SJCRH30 (cell line): ENCODE results near the gene LYVE1. TPM values are rescaled to one million over a fixed set of nuclear protein-coding genes. Genes with fewer than 3 reads are reported as not detected.
"Not testable (repeated sequence)": the region's sequence is repeated elsewhere in the genome, so short reads cannot be mapped to it uniquely, and the experiment has no call there.

ENCODE experiments used
- DNase-seq, 2 experiments: peaks; one replicate each; pipeline ENCODE4 v3.0.0-alpha.2; 2015 to 2020
- H3K27ac ChIP-seq: fragments of 250-450 bp; sonication (Bioruptor Pico); 2 replicates; pipeline ENCODE4 v1.5.1; 2020; ENCODE audit warnings: mild to moderate bottlenecking, moderate library complexity
- H3K27me3 ChIP-seq: fragments of 250-450 bp; sonication (Bioruptor Pico); 2 replicates; pipeline ENCODE4 v1.5.1; 2020; ENCODE audit warnings: mild to moderate bottlenecking, moderate library complexity
- H3K36me3 ChIP-seq: fragments of 250-450 bp; sonication (Bioruptor Pico); 2 replicates; pipeline ENCODE4 v1.5.1; 2020; ENCODE audit warnings: mild to moderate bottlenecking, moderate library complexity
- H3K4me1 ChIP-seq: fragments of 250-450 bp; sonication (Bioruptor Pico); 2 replicates; pipeline ENCODE4 v1.5.1; 2020; ENCODE audit warnings: mild to moderate bottlenecking, moderate library complexity
- H3K4me3 ChIP-seq: fragments of 250-450 bp; sonication (Bioruptor Pico); 2 replicates; pipeline ENCODE4 v1.5.1; 2020; ENCODE audit warnings: mild to moderate bottlenecking, moderate library complexity
- H3K9me3 ChIP-seq: fragments of 250-450 bp; sonication (Bioruptor Pico); replicated peaks from 2 replicates; pipeline ENCODE4 v1.5.1; 2020; ENCODE audit warnings: mild to moderate bottlenecking, moderate library complexity
- total RNA-seq: library from RNA; depleted of rRNA; stranded (reverse); fragments of >200 nt; shearing (Covaris generic); gene quantifications from 2 replicates; pipeline ENCODE4 v1.2.3, GENCODE V29; 2014

The LYVE1 gene
- total RNA-seq, 1 experiment from 2014 or later = not detected

- H3K4me1 ChIP-seq = peaks cover 21% of the 10 kb centered on the region
- no peaks in the 10 kb centered on the region for H3K27me3 ChIP-seq
- H3K4me3 ChIP-seq = no peak overlapping the region
- H3K9me3 ChIP-seq = no peaks in the 10 kb centered on the region
- DNase-seq = peak; percentile 55 to 68
- H3K27ac ChIP-seq = no peak overlapping the region
- H3K36me3 ChIP-seq = no peaks in the 10 kb centered on the region
Measured at GRCh38 chr11:10600570-10601248, 32.2 kb upstream of the LYVE1 start.

DNA sequence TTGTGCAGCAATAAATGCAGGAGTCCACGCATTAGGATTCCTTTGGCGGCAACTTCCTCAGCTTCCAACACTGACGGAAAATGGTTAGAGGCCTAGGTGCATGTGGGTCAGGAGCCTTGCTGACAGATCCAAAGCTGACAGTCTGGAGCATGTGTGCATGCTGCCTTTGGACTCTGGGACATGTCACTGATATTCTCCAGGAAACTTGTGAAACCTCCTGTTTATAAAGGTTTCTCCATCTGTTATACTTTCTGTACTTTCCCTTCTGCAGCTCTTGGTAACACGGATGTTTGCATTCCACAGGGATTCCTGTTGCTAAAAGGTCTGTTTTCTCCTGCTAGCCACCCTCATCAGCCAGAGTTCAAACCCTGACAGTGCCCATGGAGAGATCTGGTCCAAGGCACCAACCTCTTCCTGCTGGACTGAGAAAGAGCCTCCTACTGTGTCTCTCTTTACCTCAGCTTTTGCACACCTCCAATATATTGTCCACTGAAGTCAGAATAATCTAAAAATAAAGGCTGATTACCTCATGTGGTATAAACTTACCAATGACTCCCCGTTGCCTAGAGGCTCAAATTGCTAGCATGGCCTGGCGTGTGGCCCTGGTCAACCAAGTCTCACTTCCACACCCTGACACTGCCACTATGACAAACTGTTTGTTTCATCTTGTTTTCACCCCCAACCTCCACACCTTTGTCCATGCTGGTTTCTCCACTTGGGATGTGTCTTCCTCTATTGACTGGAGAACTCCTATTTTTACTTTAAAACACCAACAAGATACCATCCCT, 31.1 kb upstream of the LYVE1 start:
- Histone ChIP-seq H3K36me3 (no peaks in the 10 kb centered on the region), H3K4me1 (peaks cover 21% of the 10 kb centered on the region), H3K27ac (no peak overlapping the region), H3K4me3 (no peak overlapping the region), H3K27me3 (no peaks in the 10 kb centered on the region), H3K9me3 (no peaks in the 10 kb centered on the region)
- no peak for DNase-seq

- Histone ChIP-seq H3K9me3 (no peaks in the 10 kb centered on the region), H3K4me3 (no peak overlapping the region), H3K27ac (no peak overlapping the region), H3K4me1 (peaks cover 16% of the 10 kb centered on the region), H3K36me3 (no peaks in the 10 kb centered on the region), H3K27me3 (no peaks in the 10 kb centered on the region)
- no peak for DNase-seq
Measured at GRCh38 chr11:10598816-10599215, 30.4 kb upstream of the LYVE1 start.

GRCh38 chr11:10597877-10598351, 29.4 kb upstream of the LYVE1 start:
- DNase-seq = no peak

GRCh38 chr11:10595840-10596239, 27.4 kb upstream of the LYVE1 start:
- H3K4me3 ChIP-seq, H3K27ac ChIP-seq, H3K36me3 ChIP-seq, H3K9me3 ChIP-seq, DNase-seq, H3K27me3 ChIP-seq: not testable (repeated sequence)
- peaks cover 20% of the 10 kb centered on the region for H3K4me1 ChIP-seq

More at GRCh38 chr11:10597877-10598351, 29.4 kb upstream of the LYVE1 start:
- peaks cover 16% of the 10 kb centered on the region for H3K4me1 ChIP-seq
- H3K27me3 ChIP-seq = no peaks in the 10 kb centered on the region
- H3K9me3 ChIP-seq = no peaks in the 10 kb centered on the region
- no peaks in the 10 kb centered on the region for H3K36me3 ChIP-seq
- no peak overlapping the region for H3K27ac ChIP-seq
- no peak overlapping the region for H3K4me3 ChIP-seq

DNA sequence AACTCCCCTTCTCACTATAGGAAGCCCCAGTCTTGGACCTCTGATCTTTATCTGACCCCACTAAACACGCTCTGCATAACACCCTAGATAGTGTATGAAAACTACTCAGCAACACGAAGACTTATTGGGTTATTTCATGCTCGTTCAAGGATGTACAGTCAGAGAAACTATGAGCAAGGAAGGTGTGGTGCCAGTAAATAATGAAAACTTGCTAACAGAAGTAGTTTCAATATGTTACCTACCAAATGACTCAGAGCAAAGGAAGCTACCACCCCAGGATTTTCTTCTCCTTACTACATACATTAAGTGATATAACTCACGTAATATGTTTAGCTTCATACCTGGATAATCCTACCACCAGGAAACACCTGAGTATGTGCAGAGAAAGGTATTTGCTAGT, 25.9 kb upstream of the LYVE1 start:
- Histone ChIP-seq H3K9me3 (no peaks in the 10 kb centered on the region), H3K27ac (no peak overlapping the region), H3K4me1 (peaks cover 7% of the 10 kb centered on the region), H3K27me3 (no peaks in the 10 kb centered on the region), H3K4me3 (no peak overlapping the region), H3K36me3 (no peaks in the 10 kb centered on the region)
- DNase-seq = no peak

- no peaks in the 10 kb centered on the region for H3K27me3 ChIP-seq
- peak in 1 of 2 experiments; percentile 17 for DNase-seq
- no peaks in the 10 kb centered on the region for H3K9me3 ChIP-seq
- no peaks in the 10 kb centered on the region for H3K36me3 ChIP-seq
- peaks cover 7% of the 10 kb centered on the region; the same call in 1 of the 2 replicates for H3K4me1 ChIP-seq
- no peak overlapping the region for H3K27ac ChIP-seq
- H3K4me3 ChIP-seq = no peak overlapping the region
Measured at GRCh38 chr11:10592331-10592730, 23.9 kb upstream of the LYVE1 start.

DNA sequence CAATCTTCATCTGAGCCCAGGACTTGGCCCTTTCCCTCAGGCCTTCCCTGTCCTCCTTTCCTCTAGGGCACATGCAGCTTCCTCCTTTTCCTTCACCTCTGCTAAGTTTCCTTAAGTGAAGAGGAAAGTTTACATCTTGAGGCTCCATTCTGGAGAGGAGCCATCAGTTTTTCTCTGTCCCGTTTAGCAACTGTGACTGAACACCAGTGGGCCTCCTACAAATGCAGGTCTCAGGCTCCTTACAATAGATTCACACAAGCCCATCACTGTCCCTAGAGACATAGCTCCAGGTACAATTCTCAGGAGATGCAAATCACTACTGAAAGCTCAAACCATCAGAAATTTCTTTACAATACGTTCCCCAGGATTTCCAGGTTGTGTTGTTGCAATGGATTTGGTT, 23.3 kb upstream of the LYVE1 start:
- Histone ChIP-seq H3K4me3 (no peak overlapping the region), H3K36me3 (no peaks in the 10 kb centered on the region), H3K9me3 (no peaks in the 10 kb centered on the region), H3K4me1 (peaks cover 7% of the 10 kb centered on the region; the same call in 1 of the 2 replicates), H3K27ac (no peak overlapping the region), H3K27me3 (no peaks in the 10 kb centered on the region)
- DNase-seq = no peak

DNA sequence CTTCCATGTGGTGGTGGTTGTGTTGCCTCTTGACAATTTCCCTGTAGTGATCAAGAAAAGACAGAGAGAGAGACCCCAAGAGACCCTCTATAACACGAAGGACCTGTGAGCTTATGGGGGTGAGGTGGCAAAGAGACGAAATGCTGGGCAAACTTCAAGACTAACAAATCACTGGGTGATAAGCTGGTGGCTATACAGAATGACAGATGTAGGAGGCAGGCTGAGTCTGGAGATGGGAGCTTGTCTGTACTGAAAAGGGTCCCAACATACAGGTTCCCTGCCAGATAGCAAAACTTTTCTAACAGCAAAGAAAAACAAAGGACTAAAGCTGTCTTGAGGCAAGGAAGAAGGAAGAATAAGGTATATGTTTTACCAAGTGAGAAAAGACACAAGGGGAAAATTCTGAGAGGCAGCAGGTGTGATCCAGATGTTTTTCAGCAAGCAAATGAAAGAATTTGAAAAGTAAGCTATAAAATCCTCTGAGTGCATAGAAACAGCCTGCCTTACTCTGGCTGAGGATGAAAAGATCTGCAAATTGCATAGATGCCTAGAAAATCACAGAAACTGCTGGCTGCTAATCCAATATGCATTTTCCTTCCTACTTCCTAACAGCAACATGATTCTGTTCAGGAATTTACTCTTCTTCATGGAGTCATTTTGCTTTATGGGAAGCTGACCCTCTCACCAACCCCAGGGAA, 21.9 kb upstream of the LYVE1 start:
- H3K4me3 ChIP-seq = no peak overlapping the region
- no peaks in the 10 kb centered on the region for H3K27me3 ChIP-seq
- no peaks in the 10 kb centered on the region for H3K9me3 ChIP-seq
- no peak for DNase-seq
- no peaks in the 10 kb centered on the region for H3K36me3 ChIP-seq
- no peak overlapping the region for H3K27ac ChIP-seq
- peaks cover 7% of the 10 kb centered on the region; the same call in 1 of the 2 replicates for H3K4me1 ChIP-seq

- DNase-seq = no peak
Measured at GRCh38 chr11:10588904-10589303, 20.4 kb upstream of the LYVE1 start.

DNA sequence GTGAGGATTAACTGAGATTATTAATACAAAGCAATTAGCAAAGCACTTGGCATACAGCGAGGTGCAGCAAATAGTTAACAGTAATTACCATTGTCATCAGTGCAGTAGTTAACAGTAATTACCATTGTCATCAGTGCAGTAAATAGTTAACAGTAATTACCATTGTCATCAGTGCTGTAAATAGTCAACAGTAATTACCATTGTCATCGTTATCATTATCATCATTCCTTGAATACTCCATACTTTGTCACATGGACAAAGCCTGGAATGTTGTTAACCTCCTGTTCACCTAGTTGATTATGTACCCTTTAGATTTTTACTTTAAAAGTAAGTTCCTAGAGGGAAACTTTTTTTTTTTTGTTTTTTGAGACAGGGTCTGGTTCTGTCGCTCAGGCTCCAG, 19.5 kb upstream of the LYVE1 start:
- DNase-seq = no peak
- H3K27ac ChIP-seq = no peak overlapping the region
- peaks cover 18% of the 10 kb centered on the region for H3K4me1 ChIP-seq
- no peak overlapping the region for H3K4me3 ChIP-seq
- H3K9me3 ChIP-seq = no peaks in the 10 kb centered on the region
- H3K36me3 ChIP-seq = no peaks in the 10 kb centered on the region
- H3K27me3 ChIP-seq = no peaks in the 10 kb centered on the region

More at GRCh38 chr11:10588904-10589303, 20.4 kb upstream of the LYVE1 start:
- H3K27ac ChIP-seq = no peak overlapping the region
- peaks cover 14% of the 10 kb centered on the region for H3K4me1 ChIP-seq
- no peaks in the 10 kb centered on the region for H3K36me3 ChIP-seq
- no peak overlapping the region for H3K4me3 ChIP-seq
- no peaks in the 10 kb centered on the region for H3K9me3 ChIP-seq
- H3K27me3 ChIP-seq = no peaks in the 10 kb centered on the region

DNA sequence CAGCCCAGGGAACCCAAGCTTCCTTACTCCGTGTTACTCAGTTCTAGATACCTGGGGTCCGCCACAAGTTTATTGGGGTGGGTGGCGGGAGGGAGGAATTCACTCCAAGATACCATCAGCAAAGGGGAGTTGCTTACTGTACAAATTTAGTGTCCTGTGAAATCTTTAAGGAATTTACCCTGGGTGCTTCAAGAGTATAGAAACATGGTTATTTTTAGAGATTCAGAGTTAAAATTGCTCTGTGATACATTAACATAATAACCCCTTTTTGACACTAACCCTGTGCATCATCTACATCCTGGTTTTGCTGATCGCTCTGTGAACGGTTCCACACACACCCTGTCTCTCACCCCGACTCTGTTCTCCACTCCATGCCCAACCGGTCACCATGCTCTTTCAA, 18.9 kb upstream of the LYVE1 start:
- Histone ChIP-seq H3K36me3 (no peaks in the 10 kb centered on the region), H3K9me3 (no peaks in the 10 kb centered on the region), H3K27ac (no peak overlapping the region), H3K4me3 (no peak overlapping the region), H3K4me1 (peaks cover 15% of the 10 kb centered on the region), H3K27me3 (no peaks in the 10 kb centered on the region)
- DNase-seq = no peak

DNA sequence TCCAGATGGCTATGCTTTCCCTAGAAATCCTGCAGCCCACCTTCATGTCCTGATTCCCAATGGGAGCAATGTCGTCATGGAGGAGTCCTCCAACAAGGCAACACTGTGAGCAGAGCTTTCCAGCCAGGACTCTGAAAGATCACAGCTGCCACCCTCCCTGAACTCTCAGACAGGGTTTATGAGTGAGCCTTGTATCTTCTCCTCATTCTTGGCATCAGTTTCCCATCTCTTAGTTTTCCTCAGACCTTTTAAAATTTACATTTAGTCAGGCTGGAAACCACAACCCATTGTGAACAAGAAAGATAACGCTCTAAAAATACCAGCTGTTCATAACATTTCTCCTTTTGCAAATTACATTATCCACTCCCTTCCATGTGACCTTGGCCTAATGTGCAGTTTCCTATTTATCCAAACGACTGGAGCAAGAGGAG, 15.6 kb upstream of the LYVE1 start:
- H3K36me3 ChIP-seq = no peaks in the 10 kb centered on the region
- H3K4me1 ChIP-seq = peaks cover 11% of the 10 kb centered on the region
- no peaks in the 10 kb centered on the region for H3K27me3 ChIP-seq
- no peaks in the 10 kb centered on the region for H3K9me3 ChIP-seq
- H3K27ac ChIP-seq = no peak overlapping the region; the same call in 1 of the 2 replicates
- DNase-seq = peak; percentile 44 to 55
- H3K4me3 ChIP-seq = no peak overlapping the region

DNA sequence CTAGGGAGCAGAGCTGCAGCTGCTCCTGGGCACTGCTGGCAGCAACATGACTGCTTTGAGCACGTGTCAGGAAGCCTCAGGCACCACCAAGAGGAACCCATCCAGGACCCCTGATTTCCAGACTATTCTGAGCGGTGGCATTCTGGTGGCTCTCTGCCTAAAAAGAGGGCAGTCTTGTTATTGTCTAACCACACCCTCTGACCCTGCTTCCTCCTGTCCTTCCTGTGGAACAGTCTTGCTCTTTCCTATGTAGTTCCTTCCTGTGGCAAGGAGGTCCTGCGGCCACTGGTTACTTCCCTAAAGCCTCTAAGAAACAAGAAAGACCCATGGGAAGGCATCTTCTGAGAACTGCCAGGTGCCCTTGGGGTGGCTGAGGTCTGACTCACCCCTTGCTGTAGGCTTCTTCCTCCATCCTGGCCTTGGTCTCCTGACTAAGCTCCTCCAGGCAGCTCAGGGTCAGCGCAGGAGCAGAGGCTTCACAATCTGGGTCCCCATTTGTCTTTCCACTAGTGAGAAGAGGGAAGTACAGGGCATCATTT, 13.1 kb upstream of the LYVE1 start:
- no peak overlapping the region for H3K4me3 ChIP-seq
- peaks cover 11% of the 10 kb centered on the region for H3K4me1 ChIP-seq
- H3K27ac ChIP-seq = no peak overlapping the region
- no peaks in the 10 kb centered on the region for H3K27me3 ChIP-seq
- H3K9me3 ChIP-seq = no peaks in the 10 kb centered on the region
- no peak for DNase-seq
- H3K36me3 ChIP-seq = no peaks in the 10 kb centered on the region

DNA sequence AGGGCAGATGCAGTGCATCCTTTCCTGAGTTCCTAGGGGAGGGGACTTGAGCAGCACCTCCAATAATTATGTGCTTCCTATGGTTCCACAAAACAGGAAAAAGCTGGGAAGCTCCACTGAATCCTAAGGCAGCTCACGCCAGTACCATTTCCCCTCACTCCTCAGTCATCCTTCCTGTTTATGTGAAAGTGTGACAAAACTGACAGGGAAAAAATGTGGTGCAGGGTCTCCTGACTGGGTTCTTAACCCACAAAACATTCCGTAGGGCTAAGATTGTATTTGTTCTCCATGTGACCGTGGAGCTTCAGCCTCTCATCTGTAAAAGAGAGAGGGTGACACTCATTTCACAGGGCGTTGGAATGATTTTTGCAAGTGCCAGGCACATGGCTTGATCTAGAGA, 12.2 kb upstream of the LYVE1 start:
- no peak for DNase-seq
- Histone ChIP-seq H3K27me3 (no peaks in the 10 kb centered on the region), H3K4me1 (peaks cover 11% of the 10 kb centered on the region), H3K4me3 (no peak overlapping the region), H3K9me3 (no peaks in the 10 kb centered on the region), H3K36me3 (no peaks in the 10 kb centered on the region), H3K27ac (no peak overlapping the region)
